Measurements from ENCODE around the gene CSTPP1.

The CSTPP1 gene

GRCh38 chr11:47144541-47144940 lies 208.0 kb downstream of the CSTPP1 start:
- DNase-seq = no peak

- DNase-seq = no peak
These were observed 210.7 kb downstream of the CSTPP1 start for GRCh38 chr11:47147250-47147649.

GRCh38 chr11:47147681-47148080 lies 211.1 kb downstream of the CSTPP1 start:
- DNase-seq = no peak

GRCh38 chr11:47148270-47148669 lies 211.7 kb downstream of the CSTPP1 start:
- no peak for DNase-seq

- DNase-seq = no peak
These were observed 212.5 kb downstream of the CSTPP1 start for GRCh38 chr11:47148903-47149531.

- no peak for DNase-seq
These were observed 213.2 kb downstream of the CSTPP1 start for GRCh38 chr11:47149782-47150181.

- no peak for DNase-seq
These were observed 215.8 kb downstream of the CSTPP1 start for GRCh38 chr11:47152126-47152952.

- peak; percentile 70 for DNase-seq
These were observed 216.7 kb downstream of the CSTPP1 start for GRCh38 chr11:47152953-47153950.

GRCh38 chr11:47154616-47155570 lies 218.3 kb downstream of the CSTPP1 start:
- DNase-seq = no peak

- DNase-seq = no peak
These were observed 219.3 kb downstream of the CSTPP1 start for GRCh38 chr11:47155879-47156278.

GRCh38 chr11:47156333-47156732 lies 219.8 kb downstream of the CSTPP1 start:
- DNase-seq = no peak

GRCh38 chr11:47156951-47157350 lies 220.4 kb downstream of the CSTPP1 start:
- no peak for DNase-seq

GRCh38 chr11:47157805-47158204 lies 221.2 kb downstream of the CSTPP1 start:
- no peak for DNase-seq

GRCh38 chr11:47158242-47158641 lies 221.7 kb downstream of the CSTPP1 start:
- DNase-seq = no peak

- DNase-seq = no peak
These were observed 224.2 kb downstream of the CSTPP1 start for GRCh38 chr11:47160753-47161133.

GRCh38 chr11:47161134-47161854 lies 224.7 kb downstream of the CSTPP1 start:
- peak; percentile 44 for DNase-seq

- DNase-seq = no peak
These were observed 225.3 kb downstream of the CSTPP1 start for GRCh38 chr11:47161890-47162289.

- DNase-seq = no peak
These were observed 225.9 kb downstream of the CSTPP1 start for GRCh38 chr11:47162426-47162825.

- DNase-seq = no peak
These were observed 226.6 kb downstream of the CSTPP1 start for GRCh38 chr11:47163193-47163592.

- no peak for DNase-seq
These were observed 227.3 kb downstream of the CSTPP1 start for GRCh38 chr11:47163898-47164297.

GRCh38 chr11:47164321-47164720 lies 227.8 kb downstream of the CSTPP1 start:
- no peak for DNase-seq
